Bronchial epithelial cell (primary cell): ENCODE results near the gene AFAP1L1. TPM values are rescaled to one million over a fixed set of nuclear protein-coding genes. Genes with fewer than 3 reads are reported as not detected.

ENCODE experiments used
- DNase-seq: peaks from one replicate; pipeline ENCODE4 v3.0.0-alpha.2; 2010; ENCODE audit warnings: low read depth
- FAIRE-seq: peaks from 2 replicates; lab custom pipeline; 2011; peaks lifted over from hg19 to GRCh38; lab: Jason Lieb, UNC
- H3K27me3 ChIP-seq: 2 replicates; pipeline ENCODE4 v1.5.1; 2011; ENCODE audit warnings: low read length; ENCODE audit not compliant: control insufficient read depth, insufficient read depth
- H3K36me3 ChIP-seq: 2 replicates; pipeline ENCODE4 v1.5.1; 2011; ENCODE audit warnings: low read length; ENCODE audit not compliant: control insufficient read depth, insufficient read depth
- H3K4me3 ChIP-seq: 2 replicates; pipeline ENCODE4 v1.5.1; 2011; ENCODE audit warnings: mild to moderate bottlenecking, low read depth, low read length, control low read depth
- CTCF ChIP-seq: IDR thresholded peaks from 2 replicates; pipeline ENCODE4 v1.5.1; 2011; ENCODE audit warnings: mild to moderate bottlenecking, moderate library complexity, low read length, control low read depth, inconsistent platforms; ENCODE audit not compliant: insufficient read depth, severe bottlenecking
- total RNA-seq: library from RNA; depleted of rRNA; stranded (reverse); fragments of >200 nt; gene quantifications from 2 replicates; pipeline ENCODE4 v1.2.1, GENCODE V29; 2014

The AFAP1L1 gene
- total RNA-seq, 1 donor from 2014 or later: 17.4 TPM

GRCh38 chr5:149325166-149325735 is 53.6 kb downstream of the AFAP1L1 start:
- no peak for TF ChIP-seq CTCF
- no peaks in the 10 kb centered on the region for H3K36me3 ChIP-seq
- H3K27me3 ChIP-seq: no peaks in the 10 kb centered on the region
- DNase-seq (peak; percentile 91), FAIRE-seq (no peak)
- H3K4me3 ChIP-seq: no peak overlapping the region

- no peak overlapping the region for H3K4me3 ChIP-seq
- no peak for DNase-seq
- no peak for FAIRE-seq
- H3K36me3 ChIP-seq: no peaks in the 10 kb centered on the region
- no peak for TF ChIP-seq CTCF
- H3K27me3 ChIP-seq: no peaks in the 10 kb centered on the region
Measured at GRCh38 chr5:149325894-149326293, 54.2 kb downstream of the AFAP1L1 start.

DNA sequence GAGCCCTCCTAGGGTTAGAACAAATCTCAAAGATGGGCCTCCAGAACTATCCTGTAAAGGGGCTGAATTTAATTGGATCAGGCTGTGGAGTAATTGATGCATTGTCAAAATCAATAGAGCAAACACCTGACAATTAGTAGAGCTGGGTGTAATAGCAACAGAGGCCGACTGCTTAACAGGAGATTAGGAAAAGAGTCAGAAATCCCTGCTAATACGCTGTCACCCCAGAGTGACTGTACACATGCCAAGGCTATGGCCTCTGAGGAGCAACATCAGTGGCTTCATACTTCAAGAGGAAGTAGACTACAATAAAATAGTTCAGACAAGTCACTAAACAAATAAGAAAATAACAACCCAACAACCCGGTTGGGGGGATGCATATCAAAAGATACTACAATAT is 55.0 kb downstream of the AFAP1L1 start:
- TF ChIP-seq CTCF: no peak

DNA sequence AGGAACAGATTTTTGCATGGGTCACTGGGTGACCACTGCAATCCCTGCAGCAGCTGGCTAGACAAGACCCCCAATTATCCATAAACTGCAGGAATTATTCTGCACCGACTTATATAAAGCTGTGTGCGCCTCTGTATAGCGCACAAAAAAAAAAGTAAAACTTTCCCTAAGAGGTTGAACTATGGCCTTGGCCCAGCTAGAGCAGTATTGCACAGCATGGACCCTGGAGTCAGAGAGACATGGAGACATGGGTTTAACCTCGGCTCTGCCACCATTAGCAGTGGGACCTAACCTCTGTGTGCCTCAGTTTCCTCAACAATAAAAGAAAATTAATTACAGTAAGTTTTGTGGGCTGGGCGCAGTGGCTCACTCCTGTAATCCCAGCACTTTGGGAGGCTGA is 56.5 kb downstream of the AFAP1L1 start:
- no peak for DNase-seq
- no peaks in the 10 kb centered on the region for H3K36me3 ChIP-seq
- no peak for TF ChIP-seq CTCF
- no peak overlapping the region for H3K4me3 ChIP-seq
- FAIRE-seq: no peak
- no peaks in the 10 kb centered on the region for H3K27me3 ChIP-seq

More for the DNA sequence above, 55.0 kb downstream of the AFAP1L1 start:
- Histone ChIP-seq H3K36me3 (no peaks in the 10 kb centered on the region), H3K27me3 (no peaks in the 10 kb centered on the region), H3K4me3 (no peak overlapping the region)
- FAIRE-seq: no peak
- DNase-seq: no peak

DNA sequence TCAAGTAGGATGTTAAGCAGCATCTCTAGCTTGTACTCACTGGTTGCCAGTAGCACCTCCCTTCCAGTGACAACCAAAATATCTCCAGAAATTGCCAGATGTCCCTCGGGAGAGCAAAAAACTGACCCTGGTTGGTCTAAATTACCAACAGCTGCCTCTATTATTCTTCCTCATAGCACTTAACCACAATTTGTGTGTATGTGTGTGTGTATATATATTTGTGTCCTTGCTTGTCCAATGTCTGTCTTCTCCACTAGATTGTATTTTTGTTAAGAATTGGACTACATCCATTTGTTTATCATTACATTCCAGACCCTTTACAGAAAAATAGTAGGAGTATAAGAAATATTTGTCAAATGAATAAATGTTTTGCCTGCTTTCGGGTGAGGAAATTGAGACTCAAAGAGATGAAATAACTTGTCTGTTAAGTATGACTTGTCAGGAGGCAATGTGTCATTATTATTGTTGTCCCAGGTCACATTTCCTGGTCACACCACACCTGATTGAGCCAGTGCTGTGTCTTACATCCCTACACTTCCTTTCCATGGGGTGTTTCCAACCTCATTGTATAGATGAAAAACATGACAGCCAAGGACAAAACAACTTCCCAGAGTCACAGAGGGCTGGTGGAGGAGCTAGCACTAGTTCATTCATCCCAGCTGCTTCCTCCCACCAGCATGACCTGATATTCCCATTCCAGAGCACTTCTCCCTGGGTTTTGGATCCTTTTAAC is 62.2 kb downstream of the AFAP1L1 start:
- no peak for TF ChIP-seq CTCF
- FAIRE-seq (no peak), DNase-seq (peak; percentile 74)

More for the DNA sequence above, 62.2 kb downstream of the AFAP1L1 start:
- Histone ChIP-seq H3K4me3 (no peak overlapping the region), H3K27me3 (no peaks in the 10 kb centered on the region), H3K36me3 (peaks cover 1% of the 10 kb centered on the region)
